ENCODE data around the gene MASP2. TPM values are rescaled to one million over a fixed set of nuclear protein-coding genes. Genes with fewer than 3 reads are reported as not detected.
"Not testable (repeated sequence)": the region's sequence is repeated elsewhere in the genome, so short reads cannot be mapped to it uniquely, and the experiment has no call there.

The MASP2 gene
- total and polyA plus RNA-seq, 4 donors = 4.7 to 9.8 TPM; not detected in 2

GRCh38 chr1:11026052-11026451, 21.0 kb downstream of the MASP2 start:
- H3K27me3 ChIP-seq (ENCODE audit: control insufficient read depth, insufficient read depth, low read length) = no peaks in the 10 kb centered on the region
- H3K27ac ChIP-seq (ENCODE audit: low read depth, low read length) = no peak overlapping the region
- H3K4me1 ChIP-seq (ENCODE audit: control insufficient read depth, insufficient read depth, low read length) = no peaks in the 10 kb centered on the region
- no CpG with 5 or more reads among the region's 1 CpG for whole genome bisulfite sequencing (ENCODE audit: insufficient coverage)
- peaks cover 26% of the 10 kb centered on the region for H3K36me3 ChIP-seq (ENCODE audit: control insufficient read depth, insufficient read depth, low read length)
- H3K4me3 ChIP-seq (ENCODE audit: low read depth, low read length) = no peak overlapping the region
- no peaks in the 10 kb centered on the region for H3K9me3 ChIP-seq (ENCODE audit: control insufficient read depth, insufficient read depth, low read length)
- DNase-seq (ENCODE audit: low read depth in 4 of 6, low spot score in 6 of 6) = no peak

GRCh38 chr1:11025618-11026017, 21.4 kb downstream of the MASP2 start:
- Histone ChIP-seq H3K27ac (ENCODE audit: low read depth, low read length) (no peak overlapping the region), H3K36me3 (ENCODE audit: control insufficient read depth, insufficient read depth, low read length) (peaks cover 26% of the 10 kb centered on the region)
- WGBS (ENCODE audit: insufficient coverage) = no CpG with 5 or more reads among the region's 1 CpG

GRCh38 chr1:11024874-11025203, 22.2 kb downstream of the MASP2 start:
- no CpG with 5 or more reads among the region's 2 CpGs for WGBS (ENCODE audit: insufficient coverage)
- no peaks in the 10 kb centered on the region for H3K4me1 ChIP-seq (ENCODE audit: control insufficient read depth, insufficient read depth, low read length)
- no peak overlapping the region for H3K27ac ChIP-seq (ENCODE audit: low read depth, low read length)
- DNase-seq (ENCODE audit: low read depth in 4 of 6, low spot score in 6 of 6) = no peak
- no peaks in the 10 kb centered on the region for H3K27me3 ChIP-seq (ENCODE audit: control insufficient read depth, insufficient read depth, low read length)
- no peaks in the 10 kb centered on the region for H3K9me3 ChIP-seq (ENCODE audit: control insufficient read depth, insufficient read depth, low read length)
- no peak overlapping the region for H3K4me3 ChIP-seq (ENCODE audit: low read depth, low read length)
- peaks cover 34% of the 10 kb centered on the region for H3K36me3 ChIP-seq (ENCODE audit: control insufficient read depth, insufficient read depth, low read length)

More at GRCh38 chr1:11025618-11026017, 21.4 kb downstream of the MASP2 start:
- Histone ChIP-seq H3K9me3 (ENCODE audit: control insufficient read depth, insufficient read depth, low read length) (no peaks in the 10 kb centered on the region), H3K27me3 (ENCODE audit: control insufficient read depth, insufficient read depth, low read length) (no peaks in the 10 kb centered on the region), H3K4me3 (ENCODE audit: low read depth, low read length) (no peak overlapping the region), H3K4me1 (ENCODE audit: control insufficient read depth, insufficient read depth, low read length) (no peaks in the 10 kb centered on the region)
- no peak for DNase-seq (ENCODE audit: low read depth in 4 of 6, low spot score in 6 of 6)

GRCh38 chr1:11024154-11024873, 22.7 kb downstream of the MASP2 start:
- Histone ChIP-seq H3K27ac (ENCODE audit: low read depth, low read length) (no peak overlapping the region), H3K9me3 (ENCODE audit: control insufficient read depth, insufficient read depth, low read length) (no peaks in the 10 kb centered on the region), H3K36me3 (ENCODE audit: control insufficient read depth, insufficient read depth, low read length) (peaks cover 36% of the 10 kb centered on the region), H3K4me1 (ENCODE audit: control insufficient read depth, insufficient read depth, low read length) (no peaks in the 10 kb centered on the region), H3K27me3 (ENCODE audit: control insufficient read depth, insufficient read depth, low read length) (no peaks in the 10 kb centered on the region), H3K4me3 (ENCODE audit: low read depth, low read length) (no peak overlapping the region)
- 100% methylated on average over 2 of the region's 3 CpGs for WGBS (ENCODE audit: insufficient coverage)
- no peak for DNase-seq (ENCODE audit: low read depth in 4 of 6, low spot score in 6 of 6)

- peaks cover 44% of the 10 kb centered on the region for H3K36me3 ChIP-seq (ENCODE audit: control insufficient read depth, insufficient read depth, low read length)
Observed at GRCh38 chr1:11023201-11023600, 23.8 kb downstream of the MASP2 start.

GRCh38 chr1:11019971-11020370, 27.1 kb downstream of the MASP2 start:
- peaks cover 69% of the 10 kb centered on the region for H3K36me3 ChIP-seq (ENCODE audit: control insufficient read depth, insufficient read depth, low read length)
- no peak overlapping the region for H3K27ac ChIP-seq (ENCODE audit: low read depth, low read length)
- whole genome bisulfite sequencing (ENCODE audit: insufficient coverage) = no CpG with 5 or more reads among the region's 7 CpGs
- H3K4me3 ChIP-seq (ENCODE audit: low read depth, low read length) = no peak overlapping the region
- H3K4me1 ChIP-seq (ENCODE audit: control insufficient read depth, insufficient read depth, low read length) = peaks cover 3% of the 10 kb centered on the region
- DNase-seq (ENCODE audit: low read depth in 4 of 6, low spot score in 6 of 6) = no peak
- H3K27me3 ChIP-seq (ENCODE audit: control insufficient read depth, insufficient read depth, low read length) = no peaks in the 10 kb centered on the region
- no peaks in the 10 kb centered on the region for H3K9me3 ChIP-seq (ENCODE audit: control insufficient read depth, insufficient read depth, low read length)

More at GRCh38 chr1:11023201-11023600, 23.8 kb downstream of the MASP2 start:
- H3K27me3 ChIP-seq (ENCODE audit: control insufficient read depth, insufficient read depth, low read length) = no peaks in the 10 kb centered on the region
- 98% methylated on average over 13 of the region's 14 CpGs for WGBS (ENCODE audit: insufficient coverage)
- no peaks in the 10 kb centered on the region for H3K9me3 ChIP-seq (ENCODE audit: control insufficient read depth, insufficient read depth, low read length)
- no peaks in the 10 kb centered on the region for H3K4me1 ChIP-seq (ENCODE audit: control insufficient read depth, insufficient read depth, low read length)
- H3K4me3 ChIP-seq (ENCODE audit: low read depth, low read length) = no peak overlapping the region
- no peak overlapping the region for H3K27ac ChIP-seq (ENCODE audit: low read depth, low read length)
- DNase-seq (ENCODE audit: low read depth in 4 of 6, low spot score in 6 of 6) = no peak

GRCh38 chr1:11019358-11019757, 27.7 kb downstream of the MASP2 start:
- not testable (repeated sequence) for H3K4me3 ChIP-seq (ENCODE audit: low read depth, low read length); DNase-seq (ENCODE audit: low read depth in 4 of 6, low spot score in 6 of 6); H3K9me3 ChIP-seq (ENCODE audit: control insufficient read depth, insufficient read depth, low read length); H3K27me3 ChIP-seq (ENCODE audit: control insufficient read depth, insufficient read depth, low read length); H3K27ac ChIP-seq (ENCODE audit: low read depth, low read length); H3K4me1 ChIP-seq (ENCODE audit: control insufficient read depth, insufficient read depth, low read length)
- peaks cover 73% of the 10 kb centered on the region for H3K36me3 ChIP-seq (ENCODE audit: control insufficient read depth, insufficient read depth, low read length)
- 80% methylated on average over 2 of the region's 8 CpGs for WGBS (ENCODE audit: insufficient coverage)

- WGBS (ENCODE audit: insufficient coverage) = 0% methylated on average over 6 of the region's 11 CpGs
- no peak for DNase-seq (ENCODE audit: low read depth in 4 of 6, low spot score in 6 of 6)
- no peak overlapping the region for H3K27ac ChIP-seq (ENCODE audit: low read depth, low read length)
- H3K4me3 ChIP-seq (ENCODE audit: low read depth, low read length) = peak overlapping the region; percentile 97
- H3K9me3 ChIP-seq (ENCODE audit: control insufficient read depth, insufficient read depth, low read length) = no peaks in the 10 kb centered on the region
- peaks cover 16% of the 10 kb centered on the region for H3K4me1 ChIP-seq (ENCODE audit: control insufficient read depth, insufficient read depth, low read length)
- H3K36me3 ChIP-seq (ENCODE audit: control insufficient read depth, insufficient read depth, low read length) = peaks cover 38% of the 10 kb centered on the region
- H3K27me3 ChIP-seq (ENCODE audit: control insufficient read depth, insufficient read depth, low read length) = no peaks in the 10 kb centered on the region
Observed at GRCh38 chr1:11013160-11013531, 33.9 kb downstream of the MASP2 start.

GRCh38 chr1:11012260-11013159, 34.5 kb downstream of the MASP2 start, which contains the start of gene TARDBP:
TSS of gene TARDBP (plus strand) at chr1:11012654. CDS start at chr1:11013728, 1,074 bp downstream.
- Histone ChIP-seq H3K9me3 (ENCODE audit: control insufficient read depth, insufficient read depth, low read length) (no peaks in the 10 kb centered on the region), H3K27me3 (ENCODE audit: control insufficient read depth, insufficient read depth, low read length) (no peaks in the 10 kb centered on the region), H3K4me1 (ENCODE audit: control insufficient read depth, insufficient read depth, low read length) (peaks cover 16% of the 10 kb centered on the region), H3K36me3 (ENCODE audit: control insufficient read depth, insufficient read depth, low read length) (peaks cover 34% of the 10 kb centered on the region), H3K4me3 (ENCODE audit: low read depth, low read length) (peak within 1 kb of the TSS; percentile 97), H3K27ac (ENCODE audit: low read depth, low read length) (peak within 1 kb of the TSS; percentile 94)
- WGBS (ENCODE audit: insufficient coverage) = under 1% methylated on average over 90 of the region's 94 CpGs
- peak; percentile 85 to 97 (median 91) for DNase-seq (ENCODE audit: low read depth in 4 of 6, low spot score in 6 of 6)

All from spinal cord (tissue), 10 donors.